ENCODE measurements around the gene LPO. TPM values are rescaled to one million over a fixed set of nuclear protein-coding genes. Genes with fewer than 3 reads are reported as not detected.

Gene LPO
- total RNA-seq, 2 donors from 2014 or later = not detected

DNA sequence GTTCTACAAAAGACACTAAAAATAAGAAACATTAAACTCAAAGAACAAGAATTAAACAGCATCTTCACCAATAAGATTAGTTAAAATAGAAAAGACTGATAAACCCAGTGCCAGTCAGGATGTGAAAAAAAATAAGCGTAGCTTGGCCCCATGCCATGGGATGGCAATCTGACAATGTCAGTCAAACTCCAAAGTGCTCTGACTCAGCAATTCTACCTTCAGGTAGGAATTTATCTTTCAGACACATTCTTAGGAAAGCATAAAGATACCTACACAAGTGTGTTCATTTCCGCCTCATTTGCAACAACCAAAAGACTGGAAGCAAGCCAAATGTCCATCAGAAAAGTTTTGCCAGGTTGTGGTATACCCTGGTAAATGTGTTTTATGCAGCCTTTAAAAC lies 51.5 kb downstream of the LPO start:
- DNase-seq (ENCODE audit: low spot score) = no peak
- intact Hi-C loops (cut with DNase I) = no loop called here

DNA sequence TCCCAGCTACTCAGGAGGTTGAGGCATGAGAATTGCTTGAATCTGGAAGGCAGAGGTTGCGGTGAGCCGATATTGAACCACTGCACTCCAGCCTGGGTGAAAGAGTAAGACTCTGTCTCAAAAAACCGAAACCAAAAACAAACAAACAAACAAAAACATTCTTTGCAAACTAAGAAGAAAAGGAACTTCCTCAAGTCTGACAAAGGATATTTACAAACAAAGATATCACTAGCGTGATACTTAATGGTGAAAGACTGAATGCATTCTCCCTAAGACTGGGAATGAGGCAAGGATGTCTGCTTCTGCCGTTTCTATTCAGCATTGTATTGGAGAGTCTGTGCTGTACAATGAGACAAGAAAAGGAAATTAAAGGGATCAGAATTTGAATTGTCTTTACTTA lies 52.9 kb downstream of the LPO start:
- intact Hi-C loops (cut with DNase I) = no loop called here
- no peak for DNase-seq (ENCODE audit: low spot score)

DNA sequence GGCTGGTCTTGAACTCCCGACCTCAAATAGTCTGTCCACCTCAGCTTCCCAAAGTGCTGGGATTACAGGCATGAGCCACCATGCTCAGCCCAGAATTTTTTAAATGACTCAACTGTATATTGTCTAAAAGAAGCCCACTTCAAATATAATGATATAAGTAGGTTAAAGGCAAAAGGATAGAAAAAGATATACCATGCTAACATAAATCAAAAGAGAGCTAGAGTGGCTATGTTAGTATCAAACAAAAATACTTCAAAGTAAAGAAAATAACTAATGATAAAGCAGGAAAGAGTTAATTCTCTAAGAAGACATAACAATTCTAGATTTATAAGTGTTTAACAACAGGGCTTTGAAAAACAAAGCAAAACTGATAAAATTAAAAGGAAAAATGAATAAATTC lies 55.6 kb downstream of the LPO start:
- intact Hi-C loops (cut with DNase I) = no loop called here

DNA sequence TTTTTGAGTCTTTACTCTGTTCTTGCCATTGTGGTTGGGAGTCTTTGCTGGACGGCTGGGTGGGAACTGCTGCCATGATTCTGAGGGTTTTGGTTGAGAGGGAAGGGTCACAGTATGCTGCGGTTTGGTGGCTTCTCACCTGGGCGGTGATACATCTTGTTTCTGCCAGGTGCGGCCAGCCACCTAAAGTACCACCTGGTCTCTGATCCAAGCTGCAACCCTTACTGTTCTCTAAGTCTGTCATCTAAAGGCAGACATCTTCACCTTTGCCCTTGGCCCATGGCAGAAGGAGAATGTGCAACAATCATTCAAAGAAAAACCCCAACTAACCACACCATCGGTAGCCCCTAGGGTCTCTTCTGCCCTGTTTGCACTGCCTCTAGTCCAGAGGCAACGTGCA lies 62.0 kb downstream of the LPO start:
- DNase-seq (ENCODE audit: low spot score) = no peak

More for the DNA sequence above, 55.6 kb downstream of the LPO start:
- DNase-seq (ENCODE audit: low spot score) = no peak

DNA sequence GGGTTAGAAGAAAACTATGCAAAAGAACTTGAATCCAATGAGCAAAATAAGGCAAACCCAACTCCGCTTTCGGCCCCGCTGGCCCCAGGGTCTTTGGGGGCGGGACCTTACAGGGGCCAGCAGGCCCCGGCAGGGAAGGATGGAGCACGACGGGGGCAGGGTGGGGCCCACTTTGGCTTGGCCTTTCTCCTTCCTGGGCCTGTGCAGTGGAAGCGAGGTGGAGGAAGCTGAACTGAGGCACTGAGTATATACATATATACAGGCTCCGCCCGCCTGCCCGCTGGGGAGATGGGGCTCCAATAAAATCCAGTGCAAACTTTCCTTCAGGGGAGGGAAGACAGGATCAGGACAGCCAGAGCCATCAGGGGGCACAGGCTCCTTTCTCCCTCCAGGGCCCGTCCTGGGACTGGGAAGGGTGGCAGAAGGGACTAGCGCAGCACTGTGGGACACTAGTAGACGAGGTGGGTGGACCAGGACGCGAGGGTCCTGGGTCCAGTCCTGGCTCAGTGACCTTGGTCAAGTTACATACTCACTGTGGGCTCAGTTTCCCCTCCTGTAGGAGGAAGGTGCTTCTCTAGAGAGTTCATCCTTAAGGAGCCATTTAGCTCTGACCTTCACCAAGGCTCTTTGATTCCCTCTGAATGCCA lies 63.2 kb downstream of the LPO start:
- no peak for DNase-seq (ENCODE audit: low spot score)
- intact Hi-C loops (cut with DNase I) = loop anchor here in 1 of 2 donors (10.0 kb wide), 1 partner anchor 113 kb away; the partner anchor contains the start of gene RNF43

More for the DNA sequence above, 62.0 kb downstream of the LPO start:
- intact Hi-C loops (cut with DNase I) = loop anchor here (1.0 to 10.0 kb wide), 2 partner anchors 19 to 114 kb away; partner anchors contain the start of gene RNF43 (in 1 of the 2)

DNA sequence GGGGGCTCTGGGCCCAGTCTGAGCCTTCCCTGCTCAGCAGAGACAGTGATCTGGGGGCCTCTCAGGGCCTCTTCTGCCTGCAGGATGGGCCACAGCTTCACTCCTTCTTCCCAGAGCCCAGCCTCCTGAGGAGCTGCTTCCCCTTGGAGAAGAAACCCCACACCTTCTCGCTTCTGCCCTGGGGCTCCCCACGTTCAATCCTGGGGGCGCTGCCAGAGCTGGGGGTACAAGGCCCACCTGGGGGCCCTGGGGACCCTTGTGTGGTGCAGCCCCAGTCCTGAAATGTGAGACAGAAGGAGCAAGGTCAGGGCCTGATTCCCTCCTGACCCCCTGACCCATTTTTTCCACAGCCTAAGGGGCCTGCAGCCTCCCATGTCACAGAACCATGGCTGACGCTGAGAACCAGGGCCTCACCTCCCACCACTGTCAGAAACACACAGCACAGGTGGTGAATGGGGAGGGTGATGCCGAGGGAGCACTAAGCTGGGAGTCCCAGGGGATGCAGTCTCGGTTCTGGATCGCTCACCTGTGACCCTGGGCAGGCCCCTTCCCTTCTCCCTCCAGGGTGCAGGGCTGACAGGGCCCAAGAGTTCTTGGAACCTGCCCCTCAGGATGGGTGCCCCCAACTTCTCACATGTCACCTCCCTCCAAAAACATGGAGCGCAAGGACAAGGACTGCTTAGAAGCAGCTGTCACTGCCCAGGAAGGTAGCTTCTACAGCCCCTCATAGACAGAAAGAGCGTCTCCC lies 64.0 kb downstream of the LPO start:
- intact Hi-C loops (cut with DNase I) = loop anchor here in 1 of 2 donors (10.0 kb wide), 1 partner anchor 112 kb away; the partner anchor contains the start of gene RNF43
- DNase-seq (ENCODE audit: low spot score) = no peak

DNA sequence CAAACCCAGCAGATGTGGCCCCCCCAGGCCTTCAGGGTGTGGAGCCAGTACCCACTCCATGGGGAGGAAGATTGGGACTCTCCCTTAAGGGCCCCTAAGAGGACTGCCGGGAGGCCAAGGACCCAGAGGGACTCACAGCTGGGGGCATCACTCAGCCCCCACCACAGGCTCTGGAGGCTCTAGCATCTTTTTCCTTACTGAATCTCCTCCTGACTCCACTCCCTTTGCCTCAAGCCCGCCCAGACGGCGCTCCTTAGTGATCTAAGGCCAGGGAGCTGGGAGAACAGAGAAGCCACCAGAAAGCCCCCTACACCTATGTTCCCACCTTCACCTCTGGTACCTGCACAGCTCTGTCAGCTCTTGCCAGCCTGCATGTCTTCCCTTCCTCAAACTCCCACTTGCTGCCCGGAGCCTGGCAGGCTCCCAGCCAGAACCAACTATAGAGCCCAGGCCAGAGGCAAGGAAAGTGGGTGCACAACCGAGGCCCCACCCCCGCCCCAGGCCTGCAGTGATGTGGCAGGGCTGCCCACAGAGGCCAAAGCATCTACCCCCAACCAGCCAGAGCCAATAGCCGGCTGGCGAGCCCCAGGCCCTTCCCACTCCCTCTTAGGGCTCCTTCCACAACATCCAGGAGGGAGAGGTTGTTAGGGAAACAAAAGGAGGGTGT lies 64.7 kb downstream of the LPO start:
- no peak for DNase-seq (ENCODE audit: low spot score)
- intact Hi-C loops (cut with DNase I) = loop anchor here in 1 of 2 donors (10.0 kb wide), 1 partner anchor 112 kb away; the partner anchor contains the start of gene RNF43

DNA sequence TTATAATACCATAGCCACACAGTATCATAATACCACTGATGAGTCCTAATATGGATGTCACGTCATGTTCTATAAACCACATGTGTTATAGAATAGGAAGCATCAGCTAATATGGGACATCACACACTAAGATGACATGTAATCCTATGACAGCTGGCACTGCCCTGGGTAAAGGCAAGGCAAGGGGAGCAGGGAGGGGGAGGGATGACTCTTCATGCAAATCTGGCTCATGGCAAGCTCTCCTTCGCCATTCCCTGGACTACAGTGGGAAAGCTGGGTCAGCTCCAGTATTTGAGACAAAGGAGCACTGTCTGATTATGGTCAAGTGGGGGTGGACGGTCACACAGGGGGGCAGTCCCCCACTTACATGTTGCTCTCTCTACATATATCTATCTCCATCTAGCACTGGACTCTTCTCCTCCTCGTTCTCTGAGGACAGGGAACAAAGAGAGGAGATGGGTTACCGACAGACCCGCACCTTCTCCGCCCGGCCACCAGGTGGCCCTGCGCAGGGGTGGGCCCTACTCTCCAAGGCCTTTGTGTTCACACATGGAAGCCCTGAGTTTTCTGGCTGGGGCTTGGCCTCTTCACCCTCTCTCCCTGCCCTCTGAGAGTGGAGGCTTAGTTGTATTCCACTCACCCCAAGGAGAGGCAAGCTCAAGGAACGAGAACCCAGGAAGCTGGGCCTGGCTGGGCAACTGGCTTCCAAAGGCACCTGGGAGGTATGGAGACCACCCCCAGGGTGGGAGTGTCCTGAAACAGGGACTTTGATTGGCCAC lies 65.8 kb downstream of the LPO start:
- intact Hi-C loops (cut with DNase I) = loop anchor here in 1 of 2 donors (10.0 kb wide), 1 partner anchor 111 kb away; the partner anchor contains the start of gene RNF43
- peak; percentile 80 for DNase-seq (ENCODE audit: low spot score)

DNA sequence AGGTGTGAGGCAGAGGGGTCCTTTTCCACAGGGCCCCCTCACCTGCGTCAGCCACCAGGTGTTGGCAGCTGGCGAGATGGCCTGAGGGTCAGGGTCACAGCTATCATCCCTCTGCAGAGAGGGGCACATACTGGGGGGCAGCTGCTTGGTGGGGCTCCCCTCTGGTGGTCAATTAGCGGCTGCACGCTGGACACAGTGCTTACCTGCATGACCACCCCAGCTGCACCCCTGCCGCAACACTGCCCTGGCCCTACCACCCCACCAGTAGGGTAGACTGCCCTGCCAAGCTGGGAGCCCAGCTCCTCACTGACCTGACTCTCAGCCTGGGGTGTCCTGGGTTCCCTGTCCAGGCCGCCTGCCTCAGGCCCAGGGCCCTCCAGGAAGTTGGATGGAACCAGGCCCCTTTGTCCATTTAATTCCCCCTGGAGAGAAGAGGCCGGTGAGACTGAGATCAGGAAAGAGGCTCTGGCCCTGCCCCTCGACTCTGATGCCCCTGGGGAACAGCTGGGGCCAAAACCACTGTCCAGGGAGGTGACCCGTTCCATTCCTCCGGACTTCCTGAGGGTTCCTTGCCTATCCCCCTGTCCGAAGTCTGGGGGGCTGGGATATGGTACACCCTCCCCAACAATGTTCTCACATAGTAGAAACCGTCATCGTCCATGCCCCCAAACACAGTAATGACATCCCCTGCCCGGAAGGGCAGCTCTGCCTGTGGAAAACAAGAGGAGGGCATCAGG lies 66.5 kb downstream of the LPO start:
- DNase-seq (ENCODE audit: low spot score) = no peak
- intact Hi-C loops (cut with DNase I) = loop anchor here in 1 of 2 donors (10.0 kb wide), 1 partner anchor 110 kb away; the partner anchor contains the start of gene RNF43

DNA sequence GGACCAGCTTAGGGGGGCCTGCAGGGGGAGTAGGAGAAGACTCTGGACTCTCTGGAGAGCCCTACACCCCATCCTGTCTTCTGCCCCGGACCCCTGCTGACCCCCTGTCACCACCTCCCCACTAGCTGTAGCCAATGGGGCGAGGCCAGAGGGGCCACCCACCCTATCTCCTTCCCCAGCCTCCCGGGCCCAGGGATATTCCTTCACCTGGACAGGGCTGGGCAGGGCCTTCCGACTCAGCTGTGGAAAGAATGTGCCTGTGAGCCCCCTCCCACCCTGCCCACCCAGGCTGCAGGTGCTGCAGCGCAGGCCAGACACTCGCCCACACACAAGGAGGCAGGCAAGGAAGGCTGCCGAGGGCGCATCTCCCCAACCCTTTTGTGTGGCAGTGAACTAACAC lies 67.2 kb downstream of the LPO start:
- intact Hi-C loops (cut with DNase I) = loop anchor here in 1 of 2 donors (10.0 kb wide), 1 partner anchor 109 kb away; the partner anchor contains the start of gene RNF43
- DNase-seq (ENCODE audit: low spot score) = no peak

DNA sequence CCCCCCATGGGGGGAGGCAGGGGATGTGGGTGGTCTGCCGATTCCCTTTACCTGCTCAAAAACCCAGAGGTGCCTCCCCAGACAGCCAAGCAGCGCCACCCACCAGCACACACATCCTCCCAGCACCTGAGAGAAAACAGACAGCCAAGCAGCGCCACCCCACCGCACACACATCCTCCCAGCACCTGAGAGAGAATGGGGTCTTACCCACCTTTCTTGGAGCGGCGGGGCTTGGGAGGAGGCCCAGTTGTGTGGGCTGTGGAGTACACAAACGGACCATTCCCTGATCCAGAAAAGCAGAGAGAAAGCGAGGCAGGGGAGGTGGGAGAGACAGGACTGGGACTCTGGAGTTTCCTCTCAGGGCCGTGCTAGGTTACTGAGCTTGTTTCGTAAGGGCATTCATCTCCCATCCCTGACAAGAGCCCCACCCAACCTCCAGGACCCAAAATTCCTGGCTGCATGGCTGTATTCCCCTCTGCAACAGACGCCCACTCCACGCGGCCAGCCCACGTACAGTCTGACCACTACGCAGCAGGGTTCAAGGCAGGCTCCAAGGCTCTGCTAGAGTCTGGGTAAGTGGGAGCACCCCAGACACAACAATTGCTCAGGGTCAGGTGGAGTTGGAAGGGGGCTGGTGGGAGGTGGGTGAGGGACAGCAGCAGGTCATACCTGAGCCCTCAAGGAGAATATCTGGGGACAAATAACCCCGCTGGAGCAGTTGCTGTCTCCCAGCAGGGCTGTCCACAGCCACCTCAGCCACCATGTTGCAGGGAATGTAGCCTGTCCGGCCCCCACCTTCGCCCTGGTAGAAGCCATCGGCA lies 68.0 kb downstream of the LPO start:
- intact Hi-C loops (cut with DNase I) = loop anchor here in 1 of 2 donors (10.0 kb wide), 1 partner anchor 108 kb away; the partner anchor contains the start of gene RNF43

DNA sequence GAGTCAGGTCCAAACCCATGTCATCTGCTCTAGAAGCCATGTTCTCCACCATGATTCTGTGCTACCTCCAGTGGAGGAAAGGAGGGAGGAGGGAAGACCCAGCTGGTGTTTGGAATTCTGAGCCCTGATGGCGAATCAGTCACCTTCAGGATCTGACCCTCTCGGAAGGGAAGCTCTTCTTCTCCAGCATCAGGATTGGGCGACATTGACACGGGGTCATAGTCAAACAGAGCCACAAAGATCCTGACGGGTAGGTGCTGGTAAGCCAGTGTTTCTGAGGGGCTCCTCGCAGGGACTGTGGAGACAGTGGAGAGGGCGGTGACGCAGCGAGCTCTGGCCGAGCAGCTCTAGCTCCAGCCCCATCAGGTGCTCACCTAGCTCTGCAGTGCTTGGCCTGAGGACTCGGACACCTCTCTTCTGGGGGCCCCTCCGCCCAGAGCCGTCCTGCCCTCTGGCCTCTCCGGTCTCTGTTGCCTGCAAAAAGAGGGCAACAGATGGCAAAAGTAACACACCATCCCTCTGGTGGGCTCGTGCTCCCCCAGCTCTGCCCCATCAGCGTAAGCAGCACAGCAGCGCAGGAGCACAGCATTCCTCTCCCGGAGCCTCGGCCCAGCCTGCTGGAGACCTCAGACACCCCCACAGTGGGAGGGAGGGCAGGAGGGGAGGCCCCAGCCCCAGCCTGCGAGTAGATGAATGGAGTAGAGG lies 69.2 kb downstream of the LPO start:
- peak; percentile 52 for DNase-seq (ENCODE audit: low spot score)
- intact Hi-C loops (cut with DNase I) = loop anchor here in 1 of 2 donors (10.0 kb wide), 1 partner anchor 107 kb away; the partner anchor contains the start of gene RNF43

More for the DNA sequence above, 68.0 kb downstream of the LPO start:
- peak; percentile 76 for DNase-seq (ENCODE audit: low spot score)

DNA sequence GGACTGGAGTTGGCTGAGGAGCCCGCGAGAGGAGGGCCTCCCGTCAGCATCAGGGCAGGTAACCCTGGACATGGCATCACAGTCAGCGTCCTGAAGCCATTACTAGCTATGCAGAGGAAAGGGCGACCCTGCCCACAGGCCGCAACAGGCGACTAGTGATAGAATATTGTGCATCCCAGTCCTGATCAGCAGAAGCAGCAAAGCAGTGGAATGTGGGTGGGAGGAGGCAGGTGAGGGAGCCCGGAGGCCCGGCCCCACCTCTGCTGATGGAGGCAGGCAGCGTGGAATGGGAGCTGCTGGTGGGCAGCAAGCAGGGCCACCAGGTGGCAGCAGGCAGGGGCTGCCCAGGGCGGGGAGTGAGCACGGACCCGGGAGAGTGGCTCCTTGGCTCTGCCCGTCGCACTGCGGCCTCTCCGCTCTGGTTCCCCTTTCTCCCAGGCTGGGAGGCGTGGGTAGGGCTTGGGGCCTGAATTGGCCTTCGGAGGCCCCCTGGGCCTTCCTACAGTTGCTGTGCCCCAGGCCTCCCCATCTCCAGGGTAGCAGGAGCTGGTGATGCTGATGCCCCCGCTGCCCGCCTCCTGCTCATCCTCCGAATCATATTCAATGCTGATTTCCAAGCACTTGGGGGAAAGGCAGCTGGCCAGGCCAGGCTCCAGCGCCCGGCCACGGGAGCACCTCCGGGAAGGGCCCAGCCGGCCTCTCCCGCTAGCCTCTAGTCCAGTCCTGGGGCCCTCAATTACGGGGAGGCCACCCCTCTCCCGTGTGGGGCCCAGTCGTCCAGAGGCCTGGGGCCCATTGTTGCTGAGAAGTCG lies 70.0 kb downstream of the LPO start:
- intact Hi-C loops (cut with DNase I) = loop anchor here in 1 of 2 donors (10.0 kb wide), 1 partner anchor 106 kb away; the partner anchor contains the start of gene RNF43
- DNase-seq (ENCODE audit: low spot score) = peak; percentile 82

DNA sequence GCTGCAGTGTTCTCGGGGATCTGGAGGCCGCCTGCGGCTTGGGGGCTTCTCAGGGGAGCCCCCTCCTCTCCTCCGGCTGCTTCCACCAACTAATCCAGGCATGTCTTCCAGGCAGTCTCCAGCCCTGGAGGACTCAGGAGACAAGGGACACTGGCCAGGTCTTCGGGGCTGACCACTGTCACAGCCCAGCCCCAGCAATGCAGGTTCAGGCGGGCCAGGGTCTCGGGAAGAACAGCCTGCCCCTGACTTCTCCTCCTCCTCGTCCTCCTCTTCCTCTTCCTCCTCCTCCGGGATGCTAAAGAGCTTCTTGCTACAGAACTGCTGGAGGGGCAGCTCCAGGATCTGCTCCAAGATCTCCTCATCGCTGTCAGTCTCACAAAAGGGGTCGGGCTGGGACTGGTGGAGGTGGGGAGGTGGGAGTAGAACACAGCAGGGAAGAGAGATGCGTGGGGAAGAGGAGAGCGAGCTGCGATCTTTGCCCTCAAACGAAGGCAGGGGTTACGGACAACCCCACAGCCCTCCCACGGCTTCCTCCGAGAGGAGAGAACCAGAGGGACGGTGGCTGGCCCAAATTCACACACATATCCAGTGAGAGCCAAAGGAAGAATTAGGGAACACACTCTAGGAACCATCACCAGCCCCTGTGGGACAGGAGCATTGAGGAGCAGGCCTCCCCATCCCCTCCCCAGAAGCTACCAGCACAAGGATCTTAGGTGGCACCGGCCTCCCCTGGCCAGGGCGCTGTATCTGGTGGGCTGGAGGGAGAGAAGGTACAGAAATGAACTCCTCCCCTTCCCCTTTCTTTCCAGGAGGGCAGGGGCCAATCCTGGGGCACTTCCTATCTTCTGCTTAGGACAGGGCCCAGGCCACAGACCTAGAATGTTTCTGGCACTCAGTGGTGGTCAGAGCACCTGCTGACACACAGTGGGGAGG lies 70.9 kb downstream of the LPO start:
- intact Hi-C loops (cut with DNase I) = loop anchor here in 1 of 2 donors (10.0 kb wide), 1 partner anchor 106 kb away; the partner anchor contains the start of gene RNF43
- peak; percentile 66 for DNase-seq (ENCODE audit: low spot score)

DNA sequence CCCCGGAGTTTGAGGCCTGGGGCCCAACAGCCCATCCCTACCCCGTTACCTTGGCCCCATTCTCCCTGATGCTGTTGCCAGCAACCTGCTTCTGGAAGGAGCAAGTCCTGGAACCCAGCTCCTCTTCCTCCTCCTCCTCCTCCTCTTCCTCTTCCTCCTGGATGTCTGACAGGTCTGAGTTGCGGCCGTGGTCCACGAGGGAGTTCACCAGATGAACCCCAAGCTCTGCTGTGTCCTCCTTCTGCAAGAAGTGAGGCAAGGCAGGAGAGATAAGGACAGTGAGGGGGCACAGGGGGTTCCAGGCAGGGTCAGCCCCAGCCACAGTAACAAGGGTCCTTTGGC lies 71.5 kb downstream of the LPO start:
- intact Hi-C loops (cut with DNase I) = loop anchor here (10.0 kb wide), 1 partner anchor 105 kb away; the partner anchor contains the start of gene RNF43 (in 2 of the 2)
- peak; percentile 54 for DNase-seq (ENCODE audit: low spot score)

All from posterior vena cava (tissue), 2 donors.